GM12872 (cell line): ENCODE data around the gene NSUN7.

Experiments used
- TF ChIP-seq, protein P1 (sequence below): IDR thresholded peaks from 3 replicates; pipeline ENCODE4 v1.5.1; 2011; ENCODE audit warnings: low read depth, mild to moderate bottlenecking, low read length, moderate library complexity; ENCODE audit not compliant: insufficient read depth

The NSUN7 gene

DNA sequence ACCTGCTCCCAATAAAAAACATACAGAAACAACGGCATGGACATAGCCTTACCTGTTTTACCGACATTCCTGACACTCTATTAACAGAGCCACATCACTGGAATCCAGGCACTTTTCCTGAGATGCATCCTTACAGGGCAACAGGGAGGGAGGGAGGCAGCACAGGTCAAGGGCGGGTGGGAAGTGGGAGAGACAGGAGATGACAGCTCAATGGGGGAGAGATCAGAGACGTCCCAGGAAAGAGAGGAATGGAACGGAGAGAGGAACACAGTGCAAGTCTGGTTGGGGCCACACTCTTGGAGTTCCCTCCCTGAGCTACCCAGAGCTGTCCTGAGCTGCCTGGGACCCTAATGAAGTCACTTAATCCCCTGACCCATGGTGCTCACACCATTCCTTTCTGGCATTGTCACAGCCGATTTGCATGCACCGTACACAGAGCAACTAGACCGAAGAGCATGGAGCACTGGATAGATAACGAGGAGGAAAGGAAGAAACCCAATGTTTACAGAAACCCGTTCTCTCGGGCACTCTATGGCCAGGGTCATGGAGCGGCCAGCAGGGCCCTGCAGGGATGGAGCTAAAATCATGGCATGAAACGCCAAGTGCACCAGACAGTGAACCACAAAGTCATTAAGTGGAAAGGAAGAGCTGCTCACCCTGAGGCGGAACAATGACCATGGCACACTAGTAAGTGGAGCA is 93.1 kb downstream of the NSUN7 start:
- TF ChIP-seq, protein P1, sequence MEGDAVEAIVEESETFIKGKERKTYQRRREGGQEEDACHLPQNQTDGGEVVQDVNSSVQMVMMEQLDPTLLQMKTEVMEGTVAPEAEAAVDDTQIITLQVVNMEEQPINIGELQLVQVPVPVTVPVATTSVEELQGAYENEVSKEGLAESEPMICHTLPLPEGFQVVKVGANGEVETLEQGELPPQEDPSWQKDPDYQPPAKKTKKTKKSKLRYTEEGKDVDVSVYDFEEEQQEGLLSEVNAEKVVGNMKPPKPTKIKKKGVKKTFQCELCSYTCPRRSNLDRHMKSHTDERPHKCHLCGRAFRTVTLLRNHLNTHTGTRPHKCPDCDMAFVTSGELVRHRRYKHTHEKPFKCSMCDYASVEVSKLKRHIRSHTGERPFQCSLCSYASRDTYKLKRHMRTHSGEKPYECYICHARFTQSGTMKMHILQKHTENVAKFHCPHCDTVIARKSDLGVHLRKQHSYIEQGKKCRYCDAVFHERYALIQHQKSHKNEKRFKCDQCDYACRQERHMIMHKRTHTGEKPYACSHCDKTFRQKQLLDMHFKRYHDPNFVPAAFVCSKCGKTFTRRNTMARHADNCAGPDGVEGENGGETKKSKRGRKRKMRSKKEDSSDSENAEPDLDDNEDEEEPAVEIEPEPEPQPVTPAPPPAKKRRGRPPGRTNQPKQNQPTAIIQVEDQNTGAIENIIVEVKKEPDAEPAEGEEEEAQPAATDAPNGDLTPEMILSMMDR, result no peak

DNA sequence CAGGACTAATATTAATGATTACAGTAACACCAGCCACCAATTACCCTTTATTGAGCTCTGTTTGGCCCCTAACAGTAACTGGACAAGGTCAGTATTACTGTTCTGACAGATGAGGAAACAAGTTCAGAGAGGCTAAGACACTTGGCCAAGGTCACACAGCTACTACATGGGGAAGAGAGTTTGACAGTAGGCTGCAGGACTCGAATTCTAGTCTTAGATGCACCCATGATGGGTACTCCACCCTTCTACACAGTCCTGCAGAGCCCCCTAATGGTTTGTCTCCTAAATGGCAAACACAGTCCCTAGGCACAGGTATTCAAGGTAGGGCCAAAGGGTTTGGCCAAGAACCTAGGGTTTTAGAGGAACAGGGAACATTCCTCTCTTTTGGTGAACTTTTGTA is 93.9 kb downstream of the NSUN7 start:
- TF ChIP-seq, protein P1, result peak; percentile 65

GRCh38 chr4:40844261-40844660 is 94.5 kb downstream of the NSUN7 start:
- TF ChIP-seq, protein P1, result no peak

- TF ChIP-seq, protein P1, result no peak
These were observed 95.5 kb downstream of the NSUN7 start for GRCh38 chr4:40845154-40845835.

DNA sequence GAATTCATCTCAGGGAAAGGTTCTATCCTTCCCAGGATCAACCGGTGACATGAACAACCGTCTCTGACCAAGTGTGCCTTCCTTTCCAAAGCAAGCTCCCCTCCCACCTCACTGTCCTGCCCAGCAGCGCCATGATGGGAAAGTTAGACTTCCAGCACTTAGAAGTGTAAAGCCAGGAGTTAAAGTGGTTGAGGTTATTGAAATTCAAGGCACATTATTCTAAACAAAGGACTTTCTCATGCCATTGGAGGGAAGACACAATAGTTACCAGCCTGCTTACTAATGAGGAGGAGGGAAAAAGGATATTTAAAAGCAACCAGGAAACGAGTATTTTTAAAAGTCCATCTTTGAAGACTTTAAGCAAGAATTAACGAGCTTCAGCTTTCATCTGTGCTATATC is 96.8 kb downstream of the NSUN7 start:
- TF ChIP-seq, protein P1, result no peak

DNA sequence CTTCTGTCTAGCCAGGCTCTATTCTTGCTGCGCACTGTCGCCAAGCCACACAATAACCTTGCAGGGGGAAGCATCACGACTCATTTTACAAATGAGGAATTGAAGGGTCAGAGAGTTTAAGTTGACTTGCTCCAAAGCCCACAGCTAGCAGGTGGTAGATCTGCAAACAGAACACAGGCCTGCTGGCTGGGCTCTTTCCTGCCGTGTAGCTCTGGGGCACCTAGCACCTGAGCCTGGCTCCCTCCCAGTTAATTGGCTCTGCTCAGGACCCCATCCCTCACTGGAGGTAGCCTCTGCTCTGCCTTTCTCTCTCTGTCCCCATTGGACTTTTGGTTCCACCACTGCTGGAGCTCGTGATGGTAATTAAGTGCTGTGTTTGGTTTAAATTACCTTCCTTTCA is 98.5 kb downstream of the NSUN7 start:
- TF ChIP-seq, protein P1, result no peak

DNA sequence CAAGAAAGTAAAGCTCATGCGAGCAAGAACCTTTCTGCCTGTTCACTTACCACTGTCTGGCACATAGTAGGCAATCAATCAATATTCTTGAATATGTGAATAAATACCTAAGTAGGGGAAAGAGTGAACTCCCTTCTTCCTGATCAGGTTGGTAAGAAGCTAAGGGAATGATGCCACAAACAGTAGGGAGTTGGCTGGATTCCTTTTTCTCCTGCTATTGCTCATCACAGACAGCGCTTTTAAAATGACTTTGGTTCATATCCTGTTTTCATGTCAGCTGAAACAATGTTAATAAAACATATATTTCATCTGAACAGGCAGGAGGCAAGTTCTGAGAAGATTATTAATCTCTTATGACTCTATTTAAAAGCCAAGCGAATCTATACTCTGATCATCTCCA is 99.2 kb downstream of the NSUN7 start:
- TF ChIP-seq, protein P1, result no peak
